OCI-LY7 (cell line): Measurements from ENCODE around the gene CHGA. TPM values are rescaled to one million over a fixed set of nuclear protein-coding genes. Genes with fewer than 3 reads are reported as not detected.

Experiments
- BruUV-seq: library from RNA; stranded (reverse); fragments of 400-500 nt; replicated peaks from 2 replicates; lab custom pipeline; 2021; lab: Mats Ljungman, UMichigan
- CTCF ChIA-PET: fragments of 300-600 bp; sonication (Branson Sonifier 250); formaldehyde crosslinking; loops from one replicate; lab custom pipeline; 2022; ENCODE audit warnings: antibody characterized with exemption; ENCODE audit not compliant: unreplicated experiment; lab: Charles Lee
- POLR2A ChIA-PET: fragments of 300-600 bp; sonication (Branson Sonifier 250); formaldehyde crosslinking; loops from one replicate; lab custom pipeline; 2022; ENCODE audit warnings: antibody characterized with exemption; lab: Charles Lee
- DNase-seq: peaks from one replicate; pipeline ENCODE4 v3.0.0-alpha.2; 2015; ENCODE audit warnings: low spot score
- H2AFZ ChIP-seq: fragments of 200-600 bp; sonication (generic), shearing (Covaris generic); 2 replicates; pipeline ENCODE4 v1.6.1; 2014; ENCODE audit warnings: mild to moderate bottlenecking, antibody characterized with exemption, low read length, moderate library complexity
- H3K27ac ChIP-seq: fragments of 200-600 bp; sonication (generic); 2 replicates; pipeline ENCODE4 v1.5.1; 2014; ENCODE audit warnings: mixed run types, low read depth, mild to moderate bottlenecking, moderate library complexity, low read length, inconsistent platforms; ENCODE audit not compliant: poor library complexity, severe bottlenecking
- H3K36me3 ChIP-seq: fragments of 200-600 bp; sonication (generic); 2 replicates; pipeline ENCODE4 v1.6.1; 2014; ENCODE audit warnings: mild to moderate bottlenecking, antibody characterized with exemption, low read length, moderate library complexity, mixed read lengths; ENCODE audit not compliant: insufficient read depth
- H3K4me1 ChIP-seq: fragments of 200-600 bp; sonication (generic); 2 replicates; pipeline ENCODE4 v1.5.1; 2014; ENCODE audit warnings: mild to moderate bottlenecking, low read length; ENCODE audit not compliant: insufficient read depth, poor library complexity, severe bottlenecking
- H3K4me2 ChIP-seq: fragments of 200-600 bp; sonication (generic); 2 replicates; pipeline ENCODE4 v1.6.1; 2014; ENCODE audit warnings: mild to moderate bottlenecking, low read length
- H3K4me3 ChIP-seq: fragments of 200-600 bp; sonication (generic); 2 replicates; pipeline ENCODE4 v1.5.1; 2014; ENCODE audit warnings: mild to moderate bottlenecking, low read depth, low read length; ENCODE audit not compliant: poor library complexity, severe bottlenecking
- H3K79me2 ChIP-seq: fragments of 200-600 bp; sonication (generic); 2 replicates; pipeline ENCODE4 v1.6.1; 2016; ENCODE audit warnings: low read depth, mild to moderate bottlenecking, low read length, moderate library complexity, mixed read lengths; ENCODE audit not compliant: insufficient read depth
- H3K9me2 ChIP-seq: fragments of 200-600 bp; sonication (generic); 2 replicates; pipeline ENCODE4 v1.6.1; 2016; ENCODE audit warnings: mild to moderate bottlenecking, low read length, mixed read lengths; ENCODE audit not compliant: insufficient read depth
- H3K9me3 ChIP-seq: fragments of 200-600 bp; sonication (generic); 2 replicates; pipeline ENCODE4 v1.6.1; 2014; ENCODE audit warnings: mild to moderate bottlenecking, mixed run types, low read length, mixed read lengths
- H4K20me1 ChIP-seq: fragments of 200-600 bp; sonication (generic); 2 replicates; pipeline ENCODE4 v1.6.1; 2014; ENCODE audit warnings: mild to moderate bottlenecking, antibody characterized with exemption, low read length, moderate library complexity, mixed read lengths; ENCODE audit not compliant: insufficient read depth
- EZH2phosphoT487 ChIP-seq: fragments of 200-600 bp; sonication (generic); IDR thresholded peaks from 2 replicates; pipeline ENCODE4 v1.6.1; 2018; ENCODE audit warnings: low read depth, borderline replicate concordance, mild to moderate bottlenecking, mixed run types, antibody characterized with exemption, low read length, moderate library complexity, mixed read lengths
- intact Hi-C: fragments of 100-400 bp; cut with micrococcal nuclease; formaldehyde crosslinking; loops from one replicate; pipeline ENCODE4 v1.10.0; 2022; ENCODE audit not compliant: unreplicated experiment
- total RNA-seq, 2 experiments: library from RNA; depleted of rRNA in 1 of 2; stranded (reverse); fragments of >200 nt in 1 of 2; shearing (Covaris generic) in 1 of 2; gene quantifications; 2 replicates each; pipeline ENCODE4 v1.2.3, GENCODE V29; 2014 to 2022
- TF ChIP-seq, protein P1 (sequence below): fragments of 200-600 bp; sonication (generic); conservative IDR thresholded peaks from 2 replicates; pipeline ENCODE4 v1.5.1; 2014; ENCODE audit warnings: mild to moderate bottlenecking, antibody characterized with exemption, low read length, moderate library complexity, mixed read lengths

Gene CHGA
- total RNA-seq, 2 experiments from 2014 or later, result 0.57 TPM; not detected in 1

DNA sequence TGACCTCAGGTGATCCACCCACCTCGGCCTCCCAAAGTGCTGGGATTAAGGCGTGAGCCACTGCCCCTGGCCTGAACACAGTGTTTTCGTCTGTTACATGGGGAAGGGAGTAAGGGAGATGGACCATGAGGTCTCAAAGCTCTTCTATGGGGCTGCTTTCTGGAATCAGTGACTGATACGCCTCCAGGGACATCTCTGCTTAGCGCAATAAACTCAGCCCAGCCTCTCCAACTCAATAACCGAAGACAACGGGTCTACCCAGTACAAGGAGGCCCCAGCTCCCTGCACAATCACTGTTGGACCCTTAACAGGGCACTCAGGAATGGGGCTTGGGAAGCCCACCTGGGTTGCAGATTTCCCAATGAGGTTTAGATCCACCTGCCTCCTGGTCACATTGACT is 42.6 kb upstream of the CHGA start:
- TF ChIP-seq, protein P1, sequence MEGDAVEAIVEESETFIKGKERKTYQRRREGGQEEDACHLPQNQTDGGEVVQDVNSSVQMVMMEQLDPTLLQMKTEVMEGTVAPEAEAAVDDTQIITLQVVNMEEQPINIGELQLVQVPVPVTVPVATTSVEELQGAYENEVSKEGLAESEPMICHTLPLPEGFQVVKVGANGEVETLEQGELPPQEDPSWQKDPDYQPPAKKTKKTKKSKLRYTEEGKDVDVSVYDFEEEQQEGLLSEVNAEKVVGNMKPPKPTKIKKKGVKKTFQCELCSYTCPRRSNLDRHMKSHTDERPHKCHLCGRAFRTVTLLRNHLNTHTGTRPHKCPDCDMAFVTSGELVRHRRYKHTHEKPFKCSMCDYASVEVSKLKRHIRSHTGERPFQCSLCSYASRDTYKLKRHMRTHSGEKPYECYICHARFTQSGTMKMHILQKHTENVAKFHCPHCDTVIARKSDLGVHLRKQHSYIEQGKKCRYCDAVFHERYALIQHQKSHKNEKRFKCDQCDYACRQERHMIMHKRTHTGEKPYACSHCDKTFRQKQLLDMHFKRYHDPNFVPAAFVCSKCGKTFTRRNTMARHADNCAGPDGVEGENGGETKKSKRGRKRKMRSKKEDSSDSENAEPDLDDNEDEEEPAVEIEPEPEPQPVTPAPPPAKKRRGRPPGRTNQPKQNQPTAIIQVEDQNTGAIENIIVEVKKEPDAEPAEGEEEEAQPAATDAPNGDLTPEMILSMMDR, result no peak
- no peak for TF ChIP-seq EZH2phosphoT487
- Histone ChIP-seq H3K4me3 (no peak overlapping the region), H3K36me3 (no peaks in the 10 kb centered on the region), H3K9me2 (no peaks in the 10 kb centered on the region), H3K4me2 (no peak overlapping the region), H3K79me2 (no peaks in the 10 kb centered on the region), H3K4me1 (no peaks in the 10 kb centered on the region), H3K27ac (no peak overlapping the region), H4K20me1 (no peaks in the 10 kb centered on the region), H3K9me3 (no peaks in the 10 kb centered on the region), H2AFZ (no peak overlapping the region)
- intact Hi-C loops, result loop anchor here (1.0 kb wide), 1 partner anchor 259 kb away; no protein-coding TSS in a partner anchor
- no TSS peak for BruUV-seq
- ChIA-PET POLR2A (no interaction called here), CTCF (no interaction called here)
- DNase-seq, result no peak

DNA sequence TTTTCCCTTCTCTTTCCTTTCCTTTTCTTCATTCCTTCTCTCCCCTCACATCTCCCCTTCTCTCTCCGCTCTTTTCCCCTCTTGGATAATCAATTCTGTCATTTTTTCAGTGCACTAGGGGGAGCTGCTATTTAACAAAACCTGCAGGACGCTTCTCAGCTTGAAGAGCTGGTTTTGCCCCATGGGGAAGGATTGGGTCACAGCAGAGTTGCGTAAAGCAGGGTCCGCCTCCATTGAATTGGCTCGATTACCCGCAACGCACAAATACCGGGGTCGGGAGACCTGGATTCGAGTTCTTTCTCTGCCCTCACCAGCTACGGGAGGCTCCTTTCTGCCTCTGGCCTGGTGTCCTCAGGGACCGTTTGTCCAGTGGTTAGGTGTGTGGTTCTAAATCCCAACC is 42.1 kb upstream of the CHGA start:
- intact Hi-C loops, result loop anchor here (1.0 kb wide), 1 partner anchor 258 kb away; no protein-coding TSS in a partner anchor
- TF ChIP-seq, protein P1, result peak; percentile 55
- TF ChIP-seq EZH2phosphoT487, result no peak
- H3K4me1 ChIP-seq, result no peaks in the 10 kb centered on the region
- H3K4me2 ChIP-seq, result no peak overlapping the region
- no peaks in the 10 kb centered on the region for H3K9me3 ChIP-seq
- H3K36me3 ChIP-seq, result no peaks in the 10 kb centered on the region
- H3K79me2 ChIP-seq, result no peaks in the 10 kb centered on the region
- no peak overlapping the region for H3K27ac ChIP-seq
- no peaks in the 10 kb centered on the region for H3K9me2 ChIP-seq
- CTCF ChIA-PET, result no interaction called here
- DNase-seq, result no peak
- BruUV-seq, result no TSS peak
- no peaks in the 10 kb centered on the region for H4K20me1 ChIP-seq
- no peak overlapping the region for H3K4me3 ChIP-seq
- no peak overlapping the region for H2AFZ ChIP-seq
- POLR2A ChIA-PET, result no interaction called here

- H2AFZ ChIP-seq, result no peak overlapping the region
These were observed 39.9 kb upstream of the CHGA start for GRCh38 chr14:92883066-92883465.

More at GRCh38 chr14:92883066-92883465, 39.9 kb upstream of the CHGA start:
- no TSS peak for BruUV-seq
- intact Hi-C loops, result no loop called here
- Histone ChIP-seq H3K4me2 (no peak overlapping the region), H3K4me3 (no peak overlapping the region), H4K20me1 (no peaks in the 10 kb centered on the region), H3K9me3 (no peaks in the 10 kb centered on the region), H3K9me2 (no peaks in the 10 kb centered on the region), H3K4me1 (no peaks in the 10 kb centered on the region), H3K27ac (no peak overlapping the region), H3K79me2 (no peaks in the 10 kb centered on the region), H3K36me3 (no peaks in the 10 kb centered on the region)
- no peak for DNase-seq
- TF ChIP-seq, protein P1, result no peak
- no peak for TF ChIP-seq EZH2phosphoT487
- ChIA-PET POLR2A (no interaction called here), CTCF (no interaction called here)
